GM19468 (cell line): ENCODE measurements around the gene ARHGAP10.

Experiments used
- ATAC-seq: cut with Tn5 transposase; IDR thresholded peaks from one replicate; pipeline ENCODE4 v1.9.1; 2021; ENCODE audit warnings: mild to moderate bottlenecking, moderate library complexity, moderate number of reproducible peaks; ENCODE audit not compliant: unreplicated experiment; ENCODE audit errors: extremely low read depth

The ARHGAP10 gene

DNA sequence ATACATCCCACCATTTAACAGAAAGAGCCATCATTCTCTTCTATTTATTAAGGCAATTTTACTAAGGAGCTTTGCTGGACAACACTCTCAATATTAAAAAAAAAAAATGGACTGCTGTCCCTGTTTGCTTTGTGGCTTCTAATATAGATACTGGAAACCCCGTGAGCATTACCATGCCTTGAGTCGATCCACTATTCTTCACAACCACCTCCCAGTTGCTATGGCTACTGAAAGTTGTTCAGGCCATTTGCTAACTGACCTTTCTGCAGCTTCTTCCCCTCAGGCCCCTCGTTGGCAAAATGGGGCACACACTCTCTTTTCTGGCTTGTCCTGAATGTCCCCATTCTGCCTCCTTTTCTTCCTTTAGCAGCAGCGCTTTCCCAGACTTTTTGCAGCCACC lies 369.9 kb downstream of the ARHGAP10 start:
- ATAC-seq = no peak

DNA sequence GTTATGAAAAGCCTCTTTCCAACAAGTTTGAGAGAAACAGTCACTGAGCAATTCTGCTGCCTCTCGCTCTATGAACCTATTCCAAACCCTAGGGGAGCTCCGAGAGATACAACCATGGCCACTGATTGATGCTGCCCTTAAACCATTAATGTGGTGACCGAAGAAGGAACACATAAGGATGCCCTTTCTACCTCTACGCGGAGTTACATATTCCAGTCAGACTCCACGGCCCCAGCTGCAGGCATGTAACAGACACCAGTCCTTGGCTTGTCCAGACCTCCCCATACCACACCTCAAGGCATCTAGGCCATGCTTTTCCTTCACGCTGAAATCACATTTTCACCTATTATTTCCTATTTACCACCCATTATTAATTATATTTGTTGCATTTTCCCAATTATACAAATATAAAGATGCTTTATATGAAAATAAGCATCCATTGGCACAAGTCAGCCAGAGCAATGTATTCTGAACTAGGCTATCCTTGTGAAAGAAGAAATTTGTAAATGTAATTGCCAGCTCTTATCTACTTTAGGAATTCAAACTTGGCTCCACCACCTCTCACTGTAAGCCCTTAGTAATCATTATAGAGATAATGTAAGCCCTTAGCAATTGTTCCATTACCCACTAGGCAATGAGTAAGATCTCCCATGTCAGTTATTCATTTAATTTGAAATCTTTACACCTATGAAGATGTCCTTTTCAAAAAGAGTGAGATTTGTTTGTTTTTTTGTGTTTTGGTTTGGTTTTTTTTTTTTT lies 371.9 kb downstream of the ARHGAP10 start:
- ATAC-seq = no peak

- ATAC-seq = no peak
Observed at GRCh38 chr4:148108766-148109165, 376.9 kb downstream of the ARHGAP10 start.

DNA sequence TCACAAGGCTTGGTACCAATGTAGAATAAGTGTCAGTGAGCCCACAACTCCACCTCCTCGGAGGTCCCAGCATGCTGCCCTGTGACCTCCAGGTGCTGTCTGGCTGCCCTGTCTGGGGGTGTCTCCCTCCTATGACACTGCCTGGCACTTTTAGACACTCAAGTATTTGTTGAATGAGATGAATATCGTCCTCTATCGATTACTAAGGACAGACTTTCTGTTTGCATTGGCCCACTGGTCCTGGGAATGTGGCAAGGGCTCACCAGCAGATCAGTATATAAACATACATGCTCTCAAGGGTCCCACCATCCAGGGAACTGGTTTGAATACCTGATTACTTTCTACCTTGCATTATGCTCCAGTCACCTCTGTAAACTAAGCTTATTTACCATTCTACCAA lies 377.3 kb downstream of the ARHGAP10 start:
- ATAC-seq = no peak

DNA sequence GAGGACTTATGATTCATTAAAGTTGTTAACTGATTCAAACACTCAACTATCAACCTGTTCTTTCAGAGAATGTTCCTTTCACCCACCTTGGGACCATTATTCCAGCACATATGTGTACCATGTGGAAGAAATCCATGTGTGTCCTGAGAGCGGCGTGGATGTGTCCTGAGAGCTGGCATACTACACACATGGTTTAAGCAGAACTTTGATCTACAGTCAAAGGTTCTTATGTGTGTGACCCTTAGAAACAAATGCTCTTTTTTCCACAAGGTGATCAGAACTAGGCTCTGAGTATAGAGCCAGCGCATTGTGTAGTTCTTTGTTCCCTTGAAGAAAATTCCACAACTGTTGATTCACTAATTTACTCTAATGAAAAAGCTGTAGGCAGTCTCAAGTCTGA lies 378.3 kb downstream of the ARHGAP10 start:
- no peak for ATAC-seq

GRCh38 chr4:148112231-148112982 lies 380.5 kb downstream of the ARHGAP10 start:
- ATAC-seq = no peak

DNA sequence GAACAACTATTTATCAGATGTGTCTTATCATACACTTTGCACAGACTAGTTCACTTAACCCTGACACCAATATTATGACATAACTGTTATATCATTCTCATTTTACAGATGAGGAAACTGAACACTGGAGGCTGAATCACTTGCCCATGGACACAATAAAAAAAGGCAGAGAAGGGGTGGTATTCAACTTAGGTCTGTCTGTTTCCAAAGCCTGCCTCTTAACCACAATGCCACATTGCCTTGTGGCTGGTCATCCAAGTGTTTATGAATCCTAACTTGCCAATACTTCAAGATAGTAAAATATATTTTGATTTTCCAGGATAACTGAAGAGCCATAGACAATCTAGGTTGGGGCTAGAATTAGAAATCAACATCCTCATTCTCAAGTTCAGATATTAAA lies 382.5 kb downstream of the ARHGAP10 start:
- no peak for ATAC-seq

- no peak for ATAC-seq
Observed at GRCh38 chr4:148116264-148116663, 384.4 kb downstream of the ARHGAP10 start.

GRCh38 chr4:148116969-148117368 lies 385.1 kb downstream of the ARHGAP10 start:
- no peak for ATAC-seq

DNA sequence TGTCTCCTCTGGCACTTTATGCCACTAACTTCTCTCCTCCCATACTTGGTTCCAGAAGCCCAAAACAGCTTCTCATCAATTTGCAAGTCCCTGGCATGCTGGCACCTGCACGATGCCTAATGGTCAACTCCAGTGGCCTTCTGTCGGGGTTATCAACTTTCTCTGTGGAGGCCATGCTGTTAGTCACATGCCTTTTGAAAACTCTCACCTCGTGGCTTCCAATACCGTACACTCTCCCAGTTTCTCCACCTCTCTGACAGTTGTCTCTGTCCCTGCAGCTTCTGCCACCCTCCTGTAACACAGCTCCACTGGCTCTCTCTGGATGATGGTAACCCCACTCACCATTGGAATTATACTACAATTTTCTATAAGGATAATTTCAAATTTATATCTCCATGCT lies 386.3 kb downstream of the ARHGAP10 start:
- no peak for ATAC-seq

GRCh38 chr4:148118633-148119032 lies 386.7 kb downstream of the ARHGAP10 start:
- ATAC-seq = no peak

DNA sequence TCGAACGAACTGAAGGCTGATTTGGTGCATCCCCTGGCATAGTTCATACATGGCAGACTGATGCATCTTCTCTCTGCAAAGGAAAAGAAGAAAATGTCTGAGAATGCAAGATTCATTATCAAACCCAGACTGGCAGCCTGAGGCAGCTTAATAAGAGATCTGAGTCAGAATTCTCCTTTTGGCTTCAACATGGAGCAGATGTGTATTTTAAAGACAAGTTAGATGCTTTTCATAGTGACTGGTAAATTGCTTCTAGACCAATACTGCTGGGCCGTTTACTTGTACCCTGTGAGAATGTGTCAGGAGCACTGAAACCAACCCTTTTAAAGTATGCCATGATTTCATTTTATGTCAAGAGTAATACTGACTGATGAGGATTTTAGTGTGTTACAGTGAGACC lies 388.3 kb downstream of the ARHGAP10 start:
- ATAC-seq = no peak
